ENCODE data around the gene BBS9. TPM values are rescaled to one million over a fixed set of nuclear protein-coding genes. Genes with fewer than 3 reads are reported as not detected.

BBS9 gene
- total RNA-seq, 1 donor, result 33.3 TPM

- Histone ChIP-seq H3K27me3 (ENCODE audit: insufficient read depth, low read length) (no peaks in the 10 kb centered on the region), H3K4me1 (ENCODE audit: insufficient read depth, low read length) (peaks cover 7% of the 10 kb centered on the region), H3K36me3 (ENCODE audit: insufficient read depth, low read length) (no peaks in the 10 kb centered on the region), H3K27ac (ENCODE audit: low read depth, low read length) (no peak overlapping the region), H3K79me2 (ENCODE audit: insufficient read depth, low read length) (no peaks in the 10 kb centered on the region), H3K4me2 (ENCODE audit: insufficient read depth, low read length) (no peak overlapping the region), H3K9me3 (ENCODE audit: low read depth, low read length) (no peaks in the 10 kb centered on the region), H2AFZ (ENCODE audit: low read length) (no peak overlapping the region), H3K4me3 (ENCODE audit: insufficient read depth, low read length) (no peak overlapping the region), H4K20me1 (ENCODE audit: insufficient read depth, low read length) (no peaks in the 10 kb centered on the region)
- TF ChIP-seq, protein P1, sequence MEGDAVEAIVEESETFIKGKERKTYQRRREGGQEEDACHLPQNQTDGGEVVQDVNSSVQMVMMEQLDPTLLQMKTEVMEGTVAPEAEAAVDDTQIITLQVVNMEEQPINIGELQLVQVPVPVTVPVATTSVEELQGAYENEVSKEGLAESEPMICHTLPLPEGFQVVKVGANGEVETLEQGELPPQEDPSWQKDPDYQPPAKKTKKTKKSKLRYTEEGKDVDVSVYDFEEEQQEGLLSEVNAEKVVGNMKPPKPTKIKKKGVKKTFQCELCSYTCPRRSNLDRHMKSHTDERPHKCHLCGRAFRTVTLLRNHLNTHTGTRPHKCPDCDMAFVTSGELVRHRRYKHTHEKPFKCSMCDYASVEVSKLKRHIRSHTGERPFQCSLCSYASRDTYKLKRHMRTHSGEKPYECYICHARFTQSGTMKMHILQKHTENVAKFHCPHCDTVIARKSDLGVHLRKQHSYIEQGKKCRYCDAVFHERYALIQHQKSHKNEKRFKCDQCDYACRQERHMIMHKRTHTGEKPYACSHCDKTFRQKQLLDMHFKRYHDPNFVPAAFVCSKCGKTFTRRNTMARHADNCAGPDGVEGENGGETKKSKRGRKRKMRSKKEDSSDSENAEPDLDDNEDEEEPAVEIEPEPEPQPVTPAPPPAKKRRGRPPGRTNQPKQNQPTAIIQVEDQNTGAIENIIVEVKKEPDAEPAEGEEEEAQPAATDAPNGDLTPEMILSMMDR (IDR thresholded peaks at IDR 0.05; ENCODE audit: extremely low read depth, low read depth, low read length), result no peak
- no peak for DNase-seq (ENCODE audit: insufficient read length, low spot score, missing footprints)
Measured at GRCh38 chr7:33485747-33486493, 356.6 kb downstream of the BBS9 start.

GRCh38 chr7:33486633-33487032 lies 357.3 kb downstream of the BBS9 start:
- Histone ChIP-seq H2AFZ (ENCODE audit: low read length) (no peak overlapping the region), H4K20me1 (ENCODE audit: insufficient read depth, low read length) (no peaks in the 10 kb centered on the region), H3K79me2 (ENCODE audit: insufficient read depth, low read length) (no peaks in the 10 kb centered on the region), H3K36me3 (ENCODE audit: insufficient read depth, low read length) (no peaks in the 10 kb centered on the region), H3K4me2 (ENCODE audit: insufficient read depth, low read length) (no peak overlapping the region), H3K4me3 (ENCODE audit: insufficient read depth, low read length) (no peak overlapping the region), H3K9me3 (ENCODE audit: low read depth, low read length) (no peaks in the 10 kb centered on the region), H3K27ac (ENCODE audit: low read depth, low read length) (no peak overlapping the region), H3K27me3 (ENCODE audit: insufficient read depth, low read length) (no peaks in the 10 kb centered on the region), H3K4me1 (ENCODE audit: insufficient read depth, low read length) (peaks cover 7% of the 10 kb centered on the region)
- no peak for DNase-seq (ENCODE audit: insufficient read length, low spot score, missing footprints)
- TF ChIP-seq, protein P1 (IDR thresholded peaks at IDR 0.05; ENCODE audit: extremely low read depth, low read depth, low read length), result no peak

DNA sequence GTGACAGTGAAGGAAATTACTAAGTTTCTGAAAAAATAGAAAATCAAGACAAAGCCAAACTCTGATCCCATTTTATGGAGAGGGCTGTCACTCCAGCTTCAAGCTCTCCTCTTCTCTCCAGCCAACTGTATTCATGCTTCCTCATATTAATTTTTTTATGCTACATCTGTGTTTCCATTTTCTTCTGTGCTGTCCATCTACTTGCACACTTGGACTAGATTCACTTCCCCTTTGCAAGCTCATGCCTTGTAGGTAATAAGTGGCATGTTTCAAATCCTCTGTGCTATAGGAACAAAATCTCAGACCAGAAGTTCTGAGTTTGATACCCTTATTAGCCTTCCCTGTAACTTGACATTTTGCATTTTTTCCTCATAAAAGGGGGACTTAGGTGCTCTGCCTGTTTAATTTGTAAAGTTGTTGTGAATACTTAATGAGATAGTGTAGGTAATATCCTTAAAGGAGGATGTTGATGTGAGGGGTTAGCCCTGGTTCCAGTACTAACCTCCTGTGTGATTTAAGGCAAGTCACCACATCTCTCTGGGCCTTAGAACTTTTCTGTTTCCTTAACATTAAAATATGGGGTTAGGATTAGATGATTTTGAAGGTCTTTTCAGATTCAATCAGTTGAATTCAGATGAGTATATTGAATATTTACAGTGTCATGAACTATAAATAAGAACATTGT lies 358.8 kb downstream of the BBS9 start:
- Histone ChIP-seq H3K4me2 (ENCODE audit: insufficient read depth, low read length) (no peak overlapping the region), H3K27me3 (ENCODE audit: insufficient read depth, low read length) (no peaks in the 10 kb centered on the region), H3K4me1 (ENCODE audit: insufficient read depth, low read length) (peaks cover 7% of the 10 kb centered on the region), H3K9me3 (ENCODE audit: low read depth, low read length) (no peaks in the 10 kb centered on the region), H3K4me3 (ENCODE audit: insufficient read depth, low read length) (no peak overlapping the region), H4K20me1 (ENCODE audit: insufficient read depth, low read length) (no peaks in the 10 kb centered on the region), H2AFZ (ENCODE audit: low read length) (no peak overlapping the region), H3K27ac (ENCODE audit: low read depth, low read length) (no peak overlapping the region), H3K79me2 (ENCODE audit: insufficient read depth, low read length) (no peaks in the 10 kb centered on the region), H3K36me3 (ENCODE audit: insufficient read depth, low read length) (no peaks in the 10 kb centered on the region)
- DNase-seq (ENCODE audit: insufficient read length, low spot score, missing footprints), result no peak
- TF ChIP-seq, protein P1 (IDR thresholded peaks at IDR 0.05; ENCODE audit: extremely low read depth, low read depth, low read length), result no peak

GRCh38 chr7:33494474-33494873 lies 365.1 kb downstream of the BBS9 start:
- H3K4me2 ChIP-seq (ENCODE audit: insufficient read depth, low read length), result peak overlapping the region; percentile 59
- TF ChIP-seq, protein P1 (IDR thresholded peaks at IDR 0.05; ENCODE audit: extremely low read depth, low read depth, low read length), result no peak
- DNase-seq (ENCODE audit: insufficient read length, low spot score, missing footprints), result no peak

More at GRCh38 chr7:33494474-33494873, 365.1 kb downstream of the BBS9 start:
- Histone ChIP-seq H3K79me2 (ENCODE audit: insufficient read depth, low read length) (no peaks in the 10 kb centered on the region), H3K4me3 (ENCODE audit: insufficient read depth, low read length) (no peak overlapping the region), H3K27ac (ENCODE audit: low read depth, low read length) (peak overlapping the region; percentile 74), H4K20me1 (ENCODE audit: insufficient read depth, low read length) (no peaks in the 10 kb centered on the region), H3K36me3 (ENCODE audit: insufficient read depth, low read length) (no peaks in the 10 kb centered on the region), H3K9me3 (ENCODE audit: low read depth, low read length) (no peaks in the 10 kb centered on the region), H3K4me1 (ENCODE audit: insufficient read depth, low read length) (peaks cover 37% of the 10 kb centered on the region), H2AFZ (ENCODE audit: low read length) (no peak overlapping the region), H3K27me3 (ENCODE audit: insufficient read depth, low read length) (no peaks in the 10 kb centered on the region)
